ENCODE measurements around the gene NHLH1.
A peak's percentile ranks its signal among the peaks of the same experiment; 100 is the strongest.
"Not testable (repeated sequence)": the region's sequence is repeated elsewhere in the genome, so short reads cannot be mapped to it uniquely, and the experiment has no call there.

The NHLH1 gene

DNA sequence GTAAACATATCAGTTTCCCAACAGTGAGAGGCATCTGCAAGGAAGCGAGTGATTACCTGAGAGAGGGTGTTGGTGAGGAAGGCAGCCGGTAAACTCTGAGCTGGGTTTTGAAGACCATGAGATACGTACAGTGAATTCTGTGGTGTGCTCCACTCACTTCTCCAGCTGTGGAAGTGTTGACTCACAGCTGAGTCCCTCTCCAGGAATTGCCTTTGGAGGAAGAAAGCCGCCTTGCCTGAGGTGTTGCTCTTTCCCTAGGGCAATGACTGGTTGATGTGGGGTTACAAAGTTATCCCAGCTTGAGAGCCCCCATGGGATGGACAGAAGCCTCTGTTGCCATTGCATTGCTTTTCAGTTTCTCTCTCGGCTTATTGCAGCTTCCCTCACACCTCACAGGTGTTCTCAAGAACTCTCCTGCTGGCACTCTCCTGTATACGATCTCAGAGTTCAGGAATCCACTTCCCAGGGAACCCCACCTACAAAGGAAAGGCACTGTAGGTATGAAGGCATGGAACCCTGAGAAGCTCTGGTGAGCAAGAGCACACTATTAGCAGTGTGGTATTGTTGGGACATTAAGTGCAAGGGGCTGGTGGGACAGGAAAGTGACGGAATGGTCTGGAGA is 10.8 kb downstream of the NHLH1 start:
- DNase-seq (ENCODE audit: low spot score) = no peak

GRCh38 chr1:160384812-160385211 is 17.9 kb downstream of the NHLH1 start:
- not testable (repeated sequence) for FAIRE-seq; DNase-seq (ENCODE audit: low spot score)

More for the DNA sequence above, 10.8 kb downstream of the NHLH1 start:
- FAIRE-seq = no peak

DNA sequence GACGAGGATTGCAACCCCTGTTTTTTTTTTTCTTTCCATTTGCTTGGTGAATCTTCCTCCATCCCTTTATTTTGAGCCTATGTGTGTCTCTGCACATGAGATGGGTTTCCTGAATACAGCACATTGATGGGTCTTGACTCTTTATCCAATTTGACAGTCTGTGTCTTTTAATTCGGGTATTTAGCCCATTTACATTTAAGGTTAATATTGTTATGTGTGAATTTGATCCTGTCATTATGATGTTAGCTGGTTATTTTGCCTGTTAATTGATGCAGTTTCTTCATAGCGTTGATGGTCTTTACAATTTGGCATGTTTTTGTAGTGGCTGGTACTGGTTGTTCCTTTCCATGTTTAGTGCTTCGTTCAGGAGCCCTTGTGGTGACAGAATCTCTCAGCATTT is 21.5 kb downstream of the NHLH1 start:
- not testable (repeated sequence) for DNase-seq (ENCODE audit: low spot score); FAIRE-seq

DNA sequence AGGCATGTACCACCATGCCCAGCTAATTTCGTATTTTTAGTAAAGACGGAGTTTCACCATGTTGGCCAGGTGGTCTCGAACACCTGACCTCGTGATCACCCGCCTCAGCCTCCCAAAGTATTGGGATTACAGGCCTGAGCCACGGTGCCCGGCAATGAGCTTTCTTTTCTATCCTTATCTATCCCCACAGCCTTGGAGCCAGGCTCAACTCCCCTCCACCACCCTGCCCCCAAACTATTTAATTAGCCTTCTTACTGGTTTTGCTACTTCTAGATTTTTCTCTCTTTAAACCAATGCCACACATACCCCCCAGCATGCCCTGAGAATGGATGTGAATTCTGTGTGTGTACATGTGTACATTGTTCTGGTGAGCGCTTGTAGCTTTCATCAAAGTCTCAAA is 27.8 kb downstream of the NHLH1 start:
- no peak for FAIRE-seq
- no peak for DNase-seq (ENCODE audit: low spot score)

- no peak for DNase-seq (ENCODE audit: low spot score)
- no peak for FAIRE-seq
These were observed 30.8 kb downstream of the NHLH1 start for GRCh38 chr1:160397651-160398050.

GRCh38 chr1:160398823-160399222 is 32.0 kb downstream of the NHLH1 start:
- DNase-seq (ENCODE audit: low spot score) (peak; percentile 37), FAIRE-seq (no peak)

DNA sequence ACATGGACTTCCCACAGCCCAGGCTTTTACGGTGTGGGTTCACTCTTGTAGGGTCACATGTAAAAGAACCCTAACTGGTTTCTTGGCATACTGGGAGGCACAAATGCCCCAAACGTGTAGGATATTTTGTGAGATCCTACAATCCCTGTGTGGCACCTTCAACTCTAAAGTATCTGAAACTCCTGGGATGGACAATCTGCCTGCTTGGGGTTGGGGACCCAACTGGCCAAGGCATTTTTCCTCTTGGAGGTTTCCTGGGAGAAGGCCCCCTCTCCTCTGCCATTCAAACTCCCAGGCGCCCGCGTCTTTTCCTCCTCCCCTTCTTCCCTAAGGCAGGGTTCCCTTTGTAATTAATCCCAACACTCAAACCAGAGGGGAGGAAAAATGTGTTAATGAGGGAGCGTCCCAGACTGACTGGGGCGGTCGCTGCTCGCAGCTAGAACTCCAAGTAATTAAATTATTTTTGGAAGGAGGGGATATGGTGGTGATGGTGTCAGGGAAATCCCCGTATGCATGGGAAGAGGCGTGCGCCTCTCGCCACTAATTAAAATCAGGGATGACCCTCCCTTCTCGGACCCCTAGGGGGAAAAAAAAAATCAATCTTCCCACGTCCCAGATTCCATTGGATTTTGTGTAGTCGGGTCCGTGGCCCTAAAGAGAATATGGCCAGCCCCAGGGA is 32.8 kb downstream of the NHLH1 start:
- no peak for DNase-seq (ENCODE audit: low spot score)
- no peak for FAIRE-seq

DNA sequence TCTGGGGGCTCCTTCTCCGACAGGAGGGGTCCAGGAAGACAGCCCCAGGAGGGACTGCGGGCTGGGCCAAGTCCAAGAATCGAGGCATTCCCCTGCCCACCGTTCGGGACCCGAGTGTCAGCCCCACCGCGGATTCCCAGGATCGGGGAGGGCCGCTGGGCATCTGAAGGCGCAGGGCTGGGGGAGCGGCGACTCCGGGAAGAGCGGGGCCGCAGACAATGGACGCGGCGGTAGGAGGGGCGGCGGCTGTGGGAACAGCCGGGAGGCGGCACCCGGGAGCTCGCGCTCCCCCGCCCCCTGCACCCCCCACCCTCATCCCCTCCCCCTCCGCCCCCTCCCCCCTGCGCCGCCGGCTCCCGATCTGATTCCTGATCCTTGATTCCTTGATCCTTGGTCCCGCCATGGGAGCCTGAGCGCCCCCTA is 33.4 kb downstream of the NHLH1 start, which contains the start of gene VANGL2:
Gene VANGL2 (plus strand): TSS at position 342 of the 423 bp plus-strand sequence. CDS start 15,274 bp downstream, outside the sequence.
- FAIRE-seq (no peak), DNase-seq (ENCODE audit: low spot score) (peak; percentile 92)

DNA sequence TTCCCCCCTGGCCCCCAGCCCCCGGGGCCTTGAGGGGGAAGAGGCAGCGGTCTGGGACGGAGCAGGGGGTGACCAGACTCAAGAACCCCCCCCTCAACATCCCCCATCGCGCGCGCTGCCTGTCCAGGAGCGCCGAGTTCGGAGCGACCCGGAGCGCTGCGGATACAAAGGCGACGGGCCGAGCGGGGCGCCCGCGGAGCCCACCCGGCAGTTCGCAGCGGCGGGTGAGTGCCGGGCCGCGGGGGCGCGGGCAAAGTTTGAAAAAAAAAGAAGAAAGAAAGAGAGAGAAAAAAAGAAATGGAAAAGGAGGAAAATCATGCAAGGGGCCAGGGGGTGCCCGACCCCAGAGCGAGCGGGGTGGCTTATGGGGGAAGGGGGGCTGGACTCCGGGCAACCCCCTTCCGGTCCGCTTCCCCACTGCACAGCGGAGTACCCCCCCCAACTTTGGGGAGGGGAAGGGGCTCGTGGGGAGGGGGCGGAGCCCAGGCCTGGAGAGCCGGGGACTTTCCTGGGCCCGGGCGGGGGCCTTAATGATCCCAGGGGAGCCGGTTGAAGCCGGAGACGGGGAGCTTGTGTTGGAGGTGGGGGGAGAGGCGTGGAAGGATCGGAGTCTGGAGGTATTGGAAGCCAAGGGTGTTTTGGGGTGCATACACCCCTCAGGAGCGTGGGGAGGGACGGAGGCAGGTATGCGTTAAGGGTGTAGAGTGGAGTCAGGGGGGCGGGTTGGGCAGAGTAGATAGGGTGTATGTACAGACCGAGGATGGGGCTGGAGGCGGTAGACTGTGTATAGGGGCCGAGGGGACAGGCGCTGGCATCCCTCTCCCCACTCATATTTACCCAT is 34.0 kb downstream of the NHLH1 start:
- FAIRE-seq (no peak), DNase-seq (ENCODE audit: low spot score) (peak; percentile 26)

DNA sequence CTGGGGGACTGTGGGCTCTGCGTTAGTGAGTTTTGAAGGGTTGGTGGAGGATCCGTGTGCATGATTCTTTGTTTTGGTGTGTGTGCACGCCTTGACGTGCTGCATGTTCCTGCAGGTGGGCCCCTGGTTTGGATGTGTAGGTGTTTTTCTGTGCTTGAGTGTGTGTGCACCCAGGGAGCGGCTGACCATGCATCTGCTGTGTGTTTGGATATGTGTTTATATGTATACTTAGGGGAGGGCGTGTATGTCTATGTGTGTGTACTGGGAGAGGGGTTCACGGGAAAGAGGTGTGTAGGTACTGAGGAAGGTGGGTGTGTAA is 34.6 kb downstream of the NHLH1 start:
- no peak for FAIRE-seq
- no peak for DNase-seq (ENCODE audit: low spot score)

DNA sequence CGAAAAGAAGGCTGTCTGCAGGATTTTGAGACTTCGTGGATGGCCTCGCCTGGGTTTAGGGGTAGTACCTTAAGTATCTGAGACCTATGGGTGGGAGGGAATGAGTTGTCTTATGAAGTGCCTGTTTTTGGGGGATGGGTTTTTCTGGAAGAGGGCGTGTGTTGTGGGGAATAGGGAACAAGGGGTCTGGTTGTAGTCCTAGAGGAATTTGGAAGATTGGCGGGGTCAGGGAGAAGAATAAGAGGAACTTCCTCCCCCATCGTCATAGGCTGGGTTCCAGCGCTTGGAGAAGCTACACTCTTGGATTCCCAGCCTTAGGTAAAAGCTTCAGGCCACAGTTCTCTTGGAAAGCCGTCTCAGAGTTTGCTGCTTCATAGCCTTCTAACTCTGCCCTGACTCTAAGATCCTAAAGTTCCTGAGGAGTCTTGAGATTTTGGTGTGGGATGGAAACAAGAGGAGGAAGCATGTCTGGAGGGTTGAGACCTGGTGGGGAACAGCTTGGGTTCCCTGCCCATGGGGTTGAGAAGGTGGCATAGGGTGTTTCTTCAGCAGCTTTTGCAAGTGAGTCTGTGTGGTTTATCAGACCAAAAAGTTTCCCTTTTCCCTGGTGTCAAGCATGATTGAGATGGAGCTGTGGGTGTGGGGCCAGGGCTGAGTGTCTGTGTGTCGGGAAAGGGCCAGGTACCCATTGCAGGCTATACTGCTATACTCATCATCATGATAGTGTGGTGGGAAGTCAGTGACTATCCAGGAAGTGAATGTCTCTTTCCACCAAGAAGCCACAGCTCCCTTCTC is 35.3 kb downstream of the NHLH1 start:
- no peak for DNase-seq (ENCODE audit: low spot score)
- FAIRE-seq = no peak

GRCh38 chr1:160403244-160403643 is 36.4 kb downstream of the NHLH1 start:
- DNase-seq (ENCODE audit: low spot score) (no peak), FAIRE-seq (no peak)

DNA sequence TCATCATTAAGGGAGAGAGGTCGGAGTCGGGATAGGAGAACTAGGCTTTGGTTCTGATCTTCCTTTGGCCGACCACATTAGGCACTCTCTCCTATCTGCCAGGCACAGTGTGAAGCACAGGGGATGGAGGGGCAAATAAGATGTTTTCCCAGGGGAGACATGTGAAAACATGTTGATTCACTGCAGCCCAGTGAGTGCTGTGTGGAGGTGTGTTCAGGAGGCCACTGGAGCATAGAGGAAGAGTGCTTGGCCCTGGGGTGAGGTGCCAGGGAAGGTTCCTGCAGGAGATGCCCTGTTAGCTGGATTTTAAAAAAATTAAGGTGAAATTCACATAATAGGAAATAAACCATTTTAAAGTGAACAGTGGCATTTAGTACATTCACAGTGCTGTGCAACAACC is 37.2 kb downstream of the NHLH1 start:
- FAIRE-seq (no peak), DNase-seq (ENCODE audit: low spot score) (no peak)

DNA sequence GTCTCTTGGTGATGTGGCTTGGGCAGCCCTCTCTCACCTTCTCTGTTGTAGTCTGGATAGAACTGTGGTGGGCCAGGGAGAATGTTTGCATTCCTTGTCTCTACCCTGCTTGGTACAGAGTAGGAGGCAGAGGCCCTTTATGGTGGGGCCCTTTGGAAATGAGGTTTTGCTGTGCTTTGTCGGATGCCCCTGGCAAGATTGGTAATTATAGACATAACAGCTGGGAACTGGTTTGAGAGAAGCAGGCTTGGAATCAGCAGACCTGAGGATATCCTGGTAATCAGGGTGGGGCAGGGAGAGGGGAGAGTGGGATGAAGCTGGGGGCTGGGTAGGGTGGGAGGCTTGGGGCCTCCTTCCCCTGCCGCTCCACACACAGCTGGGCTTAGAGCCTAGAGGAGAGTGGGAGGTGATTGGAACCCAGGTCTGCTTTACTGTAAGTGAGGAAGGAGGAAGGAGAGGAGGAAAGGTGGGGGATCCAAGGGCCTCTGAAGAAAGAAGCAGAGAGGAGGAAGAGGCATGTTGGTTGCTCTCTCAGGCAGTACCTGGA is 38.5 kb downstream of the NHLH1 start:
- FAIRE-seq (no peak), DNase-seq (ENCODE audit: low spot score) (no peak)

GRCh38 chr1:160406131-160406968 is 39.5 kb downstream of the NHLH1 start:
- FAIRE-seq = no peak
- DNase-seq (ENCODE audit: low spot score) = no peak

DNA sequence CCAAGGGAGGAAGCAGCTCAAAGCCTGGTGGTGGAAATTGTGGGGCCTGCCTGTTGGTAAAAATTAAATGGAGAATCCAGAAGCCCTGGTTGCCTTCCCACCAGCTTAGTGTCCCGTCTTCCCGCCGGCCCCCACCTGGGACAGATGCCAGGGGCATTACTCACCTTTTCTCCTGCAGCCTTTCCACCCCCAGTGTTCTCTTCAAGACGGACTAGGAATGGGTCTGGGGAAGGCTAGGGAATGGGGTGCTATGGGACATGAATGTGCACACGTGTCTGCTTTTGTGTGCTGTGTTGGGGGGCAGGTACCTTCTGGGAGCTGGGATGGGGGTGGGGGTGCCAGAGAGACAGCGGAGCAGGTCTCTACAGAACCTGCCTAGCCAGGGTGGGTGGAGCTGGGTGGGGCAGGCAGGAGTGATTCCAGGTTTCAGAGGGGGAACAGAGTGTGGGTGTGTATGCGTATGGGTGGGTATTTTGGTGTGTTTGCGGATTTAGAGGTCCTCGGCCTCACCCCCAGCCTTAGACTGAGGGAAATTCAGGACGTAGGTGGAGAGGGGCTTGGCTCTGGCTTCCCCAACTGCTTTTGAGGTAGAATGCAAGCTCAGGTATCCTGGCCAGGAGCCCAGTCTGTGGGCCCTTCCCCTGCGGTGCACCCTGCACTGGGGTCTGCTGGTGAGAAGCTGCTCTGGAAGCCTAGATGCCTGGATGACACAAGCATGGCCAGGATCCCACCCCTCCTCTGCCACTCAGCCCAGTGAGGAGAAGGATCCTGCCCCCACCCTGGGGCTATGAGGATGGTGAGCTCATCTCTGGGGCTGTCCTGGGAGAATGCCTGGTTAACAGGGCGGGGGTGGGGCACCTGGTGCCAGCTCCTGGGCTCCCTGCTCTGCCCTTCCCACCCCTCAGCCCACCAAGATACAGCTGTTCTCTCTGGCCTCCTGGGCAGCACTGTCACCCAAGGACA is 41.2 kb downstream of the NHLH1 start:
- FAIRE-seq = peak; percentile 42
- peak; percentile 88 for DNase-seq (ENCODE audit: low spot score)

DNA sequence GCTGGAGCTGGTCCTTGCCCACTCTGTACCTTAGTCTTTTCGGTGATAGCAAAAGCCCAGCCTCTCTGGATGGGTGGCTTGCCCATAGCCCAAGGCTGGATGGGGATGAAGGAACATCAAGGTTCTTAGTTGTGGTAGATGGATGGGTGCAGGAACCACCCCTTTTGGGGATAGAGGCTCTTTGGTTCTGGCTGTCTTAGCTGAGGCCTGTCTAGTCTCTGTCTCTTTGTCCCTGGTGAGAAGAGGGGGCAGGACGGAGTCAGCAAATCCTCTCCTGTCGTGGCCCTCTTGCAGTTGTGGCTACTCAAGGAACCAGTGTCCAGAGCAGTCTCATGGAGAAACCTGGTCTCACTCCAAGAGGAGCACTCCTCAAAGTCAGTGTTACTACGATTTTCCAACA is 42.0 kb downstream of the NHLH1 start:
- FAIRE-seq (no peak), DNase-seq (ENCODE audit: low spot score) (no peak)

DNA sequence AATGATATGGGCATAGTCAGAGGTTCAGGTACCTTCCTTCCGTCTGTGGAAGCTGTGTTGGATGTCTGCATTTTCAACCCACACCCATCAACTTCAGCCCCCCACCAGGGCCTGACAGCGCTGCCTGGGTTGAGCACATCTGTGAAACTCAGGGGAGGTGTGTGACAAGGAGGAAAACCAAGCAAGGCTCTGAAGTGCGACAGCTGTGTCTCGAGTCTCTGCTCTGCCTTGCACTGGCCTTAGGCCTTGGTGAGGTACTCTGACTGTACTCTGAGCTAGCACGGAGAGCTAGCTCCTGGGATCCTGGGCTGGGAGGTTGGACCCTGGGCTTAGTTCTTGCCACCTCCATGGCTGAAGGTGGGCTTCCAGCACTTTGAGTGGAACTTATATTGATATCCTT is 42.6 kb downstream of the NHLH1 start:
- FAIRE-seq (no peak), DNase-seq (ENCODE audit: low spot score) (no peak)

- FAIRE-seq = no peak
- DNase-seq (ENCODE audit: low spot score) = no peak
These were observed 43.6 kb downstream of the NHLH1 start for GRCh38 chr1:160410406-160411005.
